ENCODE measurements around the gene RHBDL1. TPM values are rescaled to one million over a fixed set of nuclear protein-coding genes. Genes with fewer than 3 reads are reported as not detected.
A peak's percentile ranks its signal among the peaks of the same experiment; 100 is the strongest.

The RHBDL1 gene
- polyA plus RNA-seq, 3 donors from 2014 or later = not detected

- no peak for DNase-seq
- H3K27me3 Mint-ChIP-seq (ENCODE audit: low read depth in 3 of 3) = peaks cover 6 to 8% (median 7%) of the 10 kb centered on the region in 3 donors
- H3K4me1 Mint-ChIP-seq = peaks cover 11 to 22% of the 10 kb centered on the region in 2 donors
- H3K27ac Mint-ChIP-seq = no peak overlapping the region
- H3K9me3 Mint-ChIP-seq = no peaks in the 10 kb centered on the region
- no peak overlapping the region for H3K4me3 Mint-ChIP-seq
- peaks cover 0 to 2% (median 0%) of the 10 kb centered on the region in 3 donors for H3K36me3 Mint-ChIP-seq
Measured at GRCh38 chr16:677316-678190, 2.1 kb downstream of the RHBDL1 start.

- DNase-seq = no peak
- Mint-ChIP-seq H3K4me3 (no peak overlapping the region), H3K4me1 (peaks cover 11 to 23% of the 10 kb centered on the region in 2 donors), H3K9me3 (no peaks in the 10 kb centered on the region), H3K27me3 (ENCODE audit: low read depth in 3 of 3) (peaks cover 7 to 8% (median 7%) of the 10 kb centered on the region in 3 donors), H3K27ac (no peak overlapping the region), H3K36me3 (peaks cover 0 to 2% (median 0%) of the 10 kb centered on the region in 3 donors)
Measured at GRCh38 chr16:678209-678857, 2.9 kb downstream of the RHBDL1 start.

- no peaks in the 10 kb centered on the region for H3K9me3 Mint-ChIP-seq
- peak; percentile 53 to 65 (median 57) for DNase-seq
- H3K36me3 Mint-ChIP-seq = peaks cover 0 to 2% (median 0%) of the 10 kb centered on the region in 3 donors
- H3K27me3 Mint-ChIP-seq (ENCODE audit: low read depth in 3 of 3) = peaks cover 7 to 8% (median 7%) of the 10 kb centered on the region in 3 donors
- H3K4me3 Mint-ChIP-seq = peak overlapping the region; percentile 77 to 86 (median 84)
- H3K4me1 Mint-ChIP-seq = peaks cover 11 to 23% of the 10 kb centered on the region in 2 donors
- peak overlapping the region in 5 of 6 donors; percentile 60 to 82 (median 78) for H3K27ac Mint-ChIP-seq
Measured at GRCh38 chr16:678858-679813, 3.7 kb downstream of the RHBDL1 start.

GRCh38 chr16:679814-680624 lies 4.5 kb downstream of the RHBDL1 start, which contains the start of gene STUB1:
STUB1 (plus strand) TSS chr16:680410; CDS start chr16:680526, 116 bp downstream.
- peak within 1 kb of the TSS; percentile 69 to 86 (median 81) for H3K4me3 Mint-ChIP-seq
- H3K4me1 Mint-ChIP-seq = peaks cover 11 to 24% of the 10 kb centered on the region in 2 donors
- H3K9me3 Mint-ChIP-seq = no peaks in the 10 kb centered on the region
- H3K36me3 Mint-ChIP-seq = peaks cover 0 to 2% (median 0%) of the 10 kb centered on the region in 3 donors
- H3K27ac Mint-ChIP-seq = peak within 1 kb of the TSS in 4 of 6 donors; percentile 60 to 82 (median 76)
- peaks cover 7 to 11% (median 7%) of the 10 kb centered on the region in 3 donors for H3K27me3 Mint-ChIP-seq (ENCODE audit: low read depth in 3 of 3)
- peak; percentile 85 to 88 (median 87) for DNase-seq

GRCh38 chr16:680625-680945 lies 5.1 kb downstream of the RHBDL1 start:
- H3K36me3 Mint-ChIP-seq = peaks cover 0 to 2% (median 0%) of the 10 kb centered on the region in 3 donors
- peak overlapping the region; percentile 59 to 81 (median 65) for H3K4me3 Mint-ChIP-seq
- no peaks in the 10 kb centered on the region for H3K9me3 Mint-ChIP-seq
- H3K4me1 Mint-ChIP-seq = peaks cover 11 to 21% of the 10 kb centered on the region in 2 donors
- no peak for DNase-seq
- H3K27ac Mint-ChIP-seq = peak overlapping the region in 1 of 6 donors; percentile 72
- peaks cover 4 to 7% (median 7%) of the 10 kb centered on the region in 3 donors for H3K27me3 Mint-ChIP-seq (ENCODE audit: low read depth in 3 of 3)

GRCh38 chr16:680967-681745 lies 5.7 kb downstream of the RHBDL1 start:
- peaks cover 11 to 26% of the 10 kb centered on the region in 2 donors for H3K4me1 Mint-ChIP-seq
- no peak for DNase-seq
- no peaks in the 10 kb centered on the region for H3K9me3 Mint-ChIP-seq
- peak overlapping the region; percentile 59 to 73 (median 69) for H3K4me3 Mint-ChIP-seq
- peak overlapping the region in 4 of 6 donors; percentile 28 to 72 (median 46) for H3K27ac Mint-ChIP-seq
- H3K27me3 Mint-ChIP-seq (ENCODE audit: low read depth in 3 of 3) = peaks cover 4 to 8% (median 7%) of the 10 kb centered on the region in 3 donors
- peaks cover 0 to 2% (median 0%) of the 10 kb centered on the region in 3 donors for H3K36me3 Mint-ChIP-seq

GRCh38 chr16:681746-682427 lies 6.4 kb downstream of the RHBDL1 start:
- H3K9me3 Mint-ChIP-seq = no peaks in the 10 kb centered on the region
- H3K36me3 Mint-ChIP-seq = peaks cover 0 to 2% (median 0%) of the 10 kb centered on the region in 3 donors
- peaks cover 4 to 10% (median 6%) of the 10 kb centered on the region in 3 donors for H3K27me3 Mint-ChIP-seq (ENCODE audit: low read depth in 3 of 3)
- peak overlapping the region; percentile 56 to 73 (median 69) for H3K4me3 Mint-ChIP-seq
- DNase-seq = no peak
- peak overlapping the region in 3 of 6 donors; percentile 36 to 64 (median 57) for H3K27ac Mint-ChIP-seq
- peaks cover 11 to 26% of the 10 kb centered on the region in 2 donors for H3K4me1 Mint-ChIP-seq

GRCh38 chr16:682493-683395 lies 7.3 kb downstream of the RHBDL1 start:
- peaks cover 4 to 10% (median 5%) of the 10 kb centered on the region in 3 donors for H3K27me3 Mint-ChIP-seq (ENCODE audit: low read depth in 3 of 3)
- H3K4me3 Mint-ChIP-seq = peak overlapping the region; percentile 56 to 73 (median 65)
- DNase-seq = no peak
- peaks cover 11 to 29% of the 10 kb centered on the region in 2 donors for H3K4me1 Mint-ChIP-seq
- peak overlapping the region in 5 of 6 donors; percentile 22 to 75 (median 64) for H3K27ac Mint-ChIP-seq
- peaks cover 0 to 2% (median 0%) of the 10 kb centered on the region in 3 donors for H3K36me3 Mint-ChIP-seq
- no peaks in the 10 kb centered on the region for H3K9me3 Mint-ChIP-seq

GRCh38 chr16:683396-684070 lies 8.1 kb downstream of the RHBDL1 start:
- Mint-ChIP-seq H3K27ac (peak overlapping the region in 4 of 6 donors; percentile 17 to 70 (median 48)), H3K9me3 (no peaks in the 10 kb centered on the region), H3K36me3 (peaks cover 0 to 2% (median 0%) of the 10 kb centered on the region in 3 donors), H3K27me3 (ENCODE audit: low read depth in 3 of 3) (peaks cover 4 to 10% (median 5%) of the 10 kb centered on the region in 3 donors), H3K4me3 (peak overlapping the region; percentile 43 to 71 (median 58)), H3K4me1 (peaks cover 11 to 29% of the 10 kb centered on the region in 2 donors)
- DNase-seq = no peak
